ENCODE results near the gene NDFIP1. TPM values are rescaled to one million over a fixed set of nuclear protein-coding genes. Genes with fewer than 3 reads are reported as not detected.

NDFIP1 gene
- total and polyA plus RNA-seq, 2 of the 13 experiments (the other 11 are each of a cell fraction or from before 2014, with no cell fraction given): 12.4 to 15.7 TPM

DNA sequence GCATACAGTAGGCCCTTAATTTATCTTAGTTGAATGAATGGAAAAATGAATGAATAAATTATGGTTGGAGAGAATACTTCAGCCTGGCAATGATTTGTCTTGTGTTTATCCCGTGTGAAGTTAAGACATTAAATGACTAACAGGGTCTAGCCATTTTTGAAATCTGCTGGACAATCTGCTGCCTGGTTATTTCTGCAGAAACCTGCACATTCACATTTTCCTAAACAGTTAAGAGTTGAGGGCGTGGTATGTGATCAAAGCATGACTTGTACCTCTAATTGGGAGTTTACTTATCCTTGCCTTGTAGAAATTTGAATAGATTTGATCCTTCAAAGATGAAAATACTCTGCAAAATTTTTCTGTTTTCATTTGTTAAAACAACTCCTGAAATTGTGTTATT lies 34.6 kb upstream of the NDFIP1 start:
- intact Hi-C loops (cut with micrococcal nuclease; ENCODE audit: unreplicated experiment): no loop called here
- TF ChIP-seq RAD51 (IDR thresholded peaks at IDR 0.05; ENCODE audit: borderline replicate concordance): no peak
- TF ChIP-seq, protein P1, sequence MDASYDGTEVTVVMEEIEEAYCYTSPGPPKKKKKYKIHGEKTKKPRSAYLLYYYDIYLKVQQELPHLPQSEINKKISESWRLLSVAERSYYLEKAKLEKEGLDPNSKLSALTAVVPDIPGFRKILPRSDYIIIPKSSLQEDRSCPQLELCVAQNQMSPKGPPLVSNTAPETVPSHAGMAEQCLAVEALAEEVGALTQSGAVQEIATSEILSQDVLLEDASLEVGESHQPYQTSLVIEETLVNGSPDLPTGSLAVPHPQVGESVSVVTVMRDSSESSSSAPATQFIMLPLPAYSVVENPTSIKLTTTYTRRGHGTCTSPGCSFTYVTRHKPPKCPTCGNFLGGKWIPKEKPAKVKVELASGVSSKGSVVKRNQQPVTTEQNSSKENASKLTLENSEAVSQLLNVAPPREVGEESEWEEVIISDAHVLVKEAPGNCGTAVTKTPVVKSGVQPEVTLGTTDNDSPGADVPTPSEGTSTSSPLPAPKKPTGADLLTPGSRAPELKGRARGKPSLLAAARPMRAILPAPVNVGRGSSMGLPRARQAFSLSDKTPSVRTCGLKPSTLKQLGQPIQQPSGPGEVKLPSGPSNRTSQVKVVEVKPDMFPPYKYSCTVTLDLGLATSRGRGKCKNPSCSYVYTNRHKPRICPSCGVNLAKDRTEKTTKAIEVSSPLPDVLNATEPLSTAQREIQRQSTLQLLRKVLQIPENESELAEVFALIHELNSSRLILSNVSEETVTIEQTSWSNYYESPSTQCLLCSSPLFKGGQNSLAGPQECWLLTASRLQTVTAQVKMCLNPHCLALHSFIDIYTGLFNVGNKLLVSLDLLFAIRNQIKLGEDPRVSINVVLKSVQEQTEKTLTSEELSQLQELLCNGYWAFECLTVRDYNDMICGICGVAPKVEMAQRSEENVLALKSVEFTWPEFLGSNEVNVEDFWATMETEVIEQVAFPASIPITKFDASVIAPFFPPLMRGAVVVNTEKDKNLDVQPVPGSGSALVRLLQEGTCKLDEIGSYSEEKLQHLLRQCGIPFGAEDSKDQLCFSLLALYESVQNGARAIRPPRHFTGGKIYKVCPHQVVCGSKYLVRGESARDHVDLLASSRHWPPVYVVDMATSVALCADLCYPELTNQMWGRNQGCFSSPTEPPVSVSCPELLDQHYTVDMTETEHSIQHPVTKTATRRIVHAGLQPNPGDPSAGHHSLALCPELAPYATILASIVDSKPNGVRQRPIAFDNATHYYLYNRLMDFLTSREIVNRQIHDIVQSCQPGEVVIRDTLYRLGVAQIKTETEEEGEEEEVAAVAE (CRISPR knock-in tag; IDR thresholded peaks at IDR 0.05; ENCODE audit: borderline replicate concordance): no peak

DNA sequence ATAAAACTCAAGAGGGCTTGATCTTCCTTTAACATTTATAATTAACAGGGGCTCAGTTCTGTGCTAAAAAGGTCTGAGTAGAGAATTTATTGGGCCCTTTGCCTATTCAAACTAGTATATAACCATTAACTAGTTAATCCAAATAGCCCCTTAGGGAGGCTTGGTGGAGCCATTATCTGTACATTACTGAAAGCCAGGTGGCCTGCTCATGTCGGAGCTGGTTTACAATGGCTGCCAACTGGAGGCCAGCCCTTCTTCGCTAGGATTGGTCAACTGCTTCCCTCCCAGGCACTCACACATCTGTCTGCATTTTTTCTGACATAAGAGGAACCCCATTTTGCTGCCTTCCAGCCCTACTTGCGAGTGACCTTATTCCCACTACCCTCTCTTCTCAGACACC lies 30.4 kb upstream of the NDFIP1 start:
- in situ Hi-C loops (cut with HindIII; ENCODE audit: extremely low pct_ligation_motif_present, low pct_unique_long_range_greater_than_20kb): no loop called here
- H3K36me3 ChIP-seq (replicated peaks in 1 of 2; ENCODE audit: control insufficient read depth in 1 of 2, insufficient read depth in 2 of 2, low read length in 2 of 2): no peaks in the 10 kb centered on the region
- H3K9ac ChIP-seq (ENCODE audit: insufficient read depth, low read depth, low read length): no peak overlapping the region
- DNase-seq (ENCODE audit: low spot score): no peak
- H3K79me2 ChIP-seq (ENCODE audit: insufficient read depth, low read length): no peaks in the 10 kb centered on the region
- peaks cover 12% of the 10 kb centered on the region for H3K4me1 ChIP-seq (ENCODE audit: insufficient read depth, low read length)
- FAIRE-seq: no peak
- no peaks in the 10 kb centered on the region for H4K20me1 ChIP-seq (ENCODE audit: insufficient read depth, low read length)
- no peak overlapping the region for H3K27ac ChIP-seq (ENCODE audit: extremely low read length, insufficient read depth, low read length)
- ChIA-PET CTCF (ENCODE audit: low intra/inter-chr PET ratio, low total read pairs) (no interaction called here), POLR2A (no interaction called here)
- WGBS (ENCODE audit: low lambda C conversion rate): 50% methylated on average over 2 of the region's 3 CpGs
- intact Hi-C loops (cut with micrococcal nuclease; ENCODE audit: unreplicated experiment): no loop called here
- BruUV-seq (replicated peaks): no TSS peak
- H3K27me3 ChIP-seq (ENCODE audit: control insufficient read depth in 1 of 2, insufficient read depth in 2 of 2, low read length in 2 of 2): peaks cover 0 to 11% of the 10 kb centered on the region in 2 experiments; a peak in 1 of 5 replicates
- ATAC-seq: no peak
- H3K4me2 ChIP-seq (ENCODE audit: low read depth, low read length): no peak overlapping the region
- no peaks in the 10 kb centered on the region for H3K9me3 ChIP-seq (ENCODE audit: low read length)
- H3K4me3 ChIP-seq (replicated peaks in 1 of 3; ENCODE audit: insufficient read depth in 1 of 3, low read depth in 2 of 3, low read length in 3 of 3): no peak overlapping the region
- H2AFZ ChIP-seq (ENCODE audit: low read length): no peak overlapping the region
- no peak for TF ChIP-seq HNRNPL (IDR thresholded peaks at IDR 0.05; ENCODE audit: low read depth, low read length)
- TF ChIP-seq, protein P2, sequence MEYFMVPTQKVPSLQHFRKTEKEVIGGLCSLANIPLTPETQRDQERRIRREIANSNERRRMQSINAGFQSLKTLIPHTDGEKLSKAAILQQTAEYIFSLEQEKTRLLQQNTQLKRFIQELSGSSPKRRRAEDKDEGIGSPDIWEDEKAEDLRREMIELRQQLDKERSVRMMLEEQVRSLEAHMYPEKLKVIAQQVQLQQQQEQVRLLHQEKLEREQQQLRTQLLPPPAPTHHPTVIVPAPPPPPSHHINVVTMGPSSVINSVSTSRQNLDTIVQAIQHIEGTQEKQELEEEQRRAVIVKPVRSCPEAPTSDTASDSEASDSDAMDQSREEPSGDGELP (IDR thresholded peaks at IDR 0.05; ENCODE audit: borderline replicate concordance, low read depth): no peak
- TF ChIP-seq HOXA9 (CRISPR knock-in tag; IDR thresholded peaks at IDR 0.05; ENCODE audit: borderline replicate concordance): no peak
- no peak for TF ChIP-seq CCDC6 (CRISPR knock-in tag; IDR thresholded peaks at IDR 0.05)
- no peak for TF ChIP-seq ZNF124 (CRISPR knock-in tag; IDR thresholded peaks at IDR 0.05)
- no peak for TF ChIP-seq DR1 (CRISPR knock-in tag; IDR thresholded peaks at IDR 0.05)
- no peak for TF ChIP-seq KAT8 (CRISPR knock-in tag; IDR thresholded peaks at IDR 0.05)
- TF ChIP-seq KDM3A (CRISPR knock-in tag; IDR thresholded peaks at IDR 0.05; ENCODE audit: low read depth): no peak
- no peak for TF ChIP-seq BHLHE40 (IDR thresholded peaks at IDR 0.05; ENCODE audit: low read length)
- TF ChIP-seq U2AF2 (IDR thresholded peaks at IDR 0.05; ENCODE audit: low read depth, low read length): no peak
- TF ChIP-seq, protein P3, sequence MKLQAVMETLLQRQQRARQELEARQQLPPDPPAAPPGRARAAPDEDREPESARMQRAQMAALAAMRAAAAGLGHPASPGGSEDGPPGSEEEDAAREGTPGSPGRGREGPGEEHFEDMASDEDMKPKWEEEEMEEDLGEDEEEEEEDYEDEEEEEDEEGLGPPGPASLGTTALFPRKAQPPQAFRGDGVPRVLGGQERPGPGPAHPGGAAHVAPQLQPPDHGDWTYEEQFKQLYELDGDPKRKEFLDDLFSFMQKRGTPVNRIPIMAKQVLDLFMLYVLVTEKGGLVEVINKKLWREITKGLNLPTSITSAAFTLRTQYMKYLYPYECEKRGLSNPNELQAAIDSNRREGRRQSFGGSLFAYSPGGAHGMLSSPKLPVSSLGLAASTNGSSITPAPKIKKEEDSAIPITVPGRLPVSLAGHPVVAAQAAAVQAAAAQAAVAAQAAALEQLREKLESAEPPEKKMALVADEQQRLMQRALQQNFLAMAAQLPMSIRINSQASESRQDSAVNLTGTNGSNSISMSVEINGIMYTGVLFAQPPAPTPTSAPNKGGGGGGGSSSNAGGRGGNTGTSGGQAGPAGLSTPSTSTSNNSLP (IDR thresholded peaks at IDR 0.05; ENCODE audit: low read depth, low read length): no peak

More for the DNA sequence above, 34.6 kb upstream of the NDFIP1 start:
- WGBS (ENCODE audit: low lambda C conversion rate): 0% methylated on average over 2 of the region's 2 CpGs
- no TSS peak for BruUV-seq (replicated peaks)
- CTCF ChIA-PET (ENCODE audit: low intra/inter-chr PET ratio, low total read pairs): no interaction called here
- Histone ChIP-seq H3K4me2 (ENCODE audit: low read depth, low read length) (no peak overlapping the region), H3K36me3 (replicated peaks in 1 of 2; ENCODE audit: control insufficient read depth in 1 of 2, insufficient read depth in 2 of 2, low read length in 2 of 2) (no peaks in the 10 kb centered on the region), H3K4me1 (ENCODE audit: insufficient read depth, low read length) (peaks cover 12% of the 10 kb centered on the region), H3K9me3 (ENCODE audit: low read length) (no peaks in the 10 kb centered on the region), H4K20me1 (ENCODE audit: insufficient read depth, low read length) (no peaks in the 10 kb centered on the region), H3K27me3 (ENCODE audit: control insufficient read depth in 1 of 2, insufficient read depth in 2 of 2, low read length in 2 of 2) (peaks cover 0 to 11% of the 10 kb centered on the region in 2 experiments; a peak in 1 of 5 replicates), H3K4me3 (replicated peaks in 1 of 3; ENCODE audit: insufficient read depth in 1 of 3, low read depth in 2 of 3, low read length in 3 of 3) (no peak overlapping the region), H2AFZ (ENCODE audit: low read length) (no peak overlapping the region), H3K79me2 (ENCODE audit: insufficient read depth, low read length) (no peaks in the 10 kb centered on the region), H3K27ac (ENCODE audit: extremely low read length, insufficient read depth, low read length) (no peak overlapping the region), H3K9ac (ENCODE audit: insufficient read depth, low read depth, low read length) (no peak overlapping the region)
- ATAC-seq (no peak), DNase-seq (ENCODE audit: low spot score) (no peak), FAIRE-seq (no peak)
- in situ Hi-C loops (cut with HindIII; ENCODE audit: extremely low pct_ligation_motif_present, low pct_unique_long_range_greater_than_20kb): no loop called here
- POLR2A ChIA-PET: no interaction called here
